ENCODE measurements around the gene B3GAT1.

DNA sequence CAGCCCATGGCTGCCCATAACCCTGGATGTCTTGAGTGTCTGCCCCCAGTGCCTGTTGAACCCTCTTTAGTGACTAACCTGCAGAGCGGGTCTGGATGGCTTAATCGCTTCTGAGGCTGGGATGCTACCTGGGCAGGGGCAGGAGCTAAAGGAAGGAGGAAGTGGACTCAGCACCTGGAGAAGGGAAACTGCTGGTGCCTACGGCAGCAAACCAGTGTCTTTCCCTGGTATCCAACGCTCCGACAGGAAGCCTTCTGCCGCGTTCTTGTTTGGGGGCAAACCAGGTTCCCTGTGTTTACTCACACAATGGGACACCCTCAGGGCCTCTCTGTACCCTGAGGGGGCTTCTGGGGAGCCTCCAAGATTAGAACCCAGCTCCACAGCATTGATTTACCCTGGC, 38.1 kb upstream of the B3GAT1 start:
- no peak for TF ChIP-seq EZH2 (IDR thresholded peaks at IDR 0.05; ENCODE audit: borderline replicate concordance, low read length)
- TF ChIP-seq, protein P1, sequence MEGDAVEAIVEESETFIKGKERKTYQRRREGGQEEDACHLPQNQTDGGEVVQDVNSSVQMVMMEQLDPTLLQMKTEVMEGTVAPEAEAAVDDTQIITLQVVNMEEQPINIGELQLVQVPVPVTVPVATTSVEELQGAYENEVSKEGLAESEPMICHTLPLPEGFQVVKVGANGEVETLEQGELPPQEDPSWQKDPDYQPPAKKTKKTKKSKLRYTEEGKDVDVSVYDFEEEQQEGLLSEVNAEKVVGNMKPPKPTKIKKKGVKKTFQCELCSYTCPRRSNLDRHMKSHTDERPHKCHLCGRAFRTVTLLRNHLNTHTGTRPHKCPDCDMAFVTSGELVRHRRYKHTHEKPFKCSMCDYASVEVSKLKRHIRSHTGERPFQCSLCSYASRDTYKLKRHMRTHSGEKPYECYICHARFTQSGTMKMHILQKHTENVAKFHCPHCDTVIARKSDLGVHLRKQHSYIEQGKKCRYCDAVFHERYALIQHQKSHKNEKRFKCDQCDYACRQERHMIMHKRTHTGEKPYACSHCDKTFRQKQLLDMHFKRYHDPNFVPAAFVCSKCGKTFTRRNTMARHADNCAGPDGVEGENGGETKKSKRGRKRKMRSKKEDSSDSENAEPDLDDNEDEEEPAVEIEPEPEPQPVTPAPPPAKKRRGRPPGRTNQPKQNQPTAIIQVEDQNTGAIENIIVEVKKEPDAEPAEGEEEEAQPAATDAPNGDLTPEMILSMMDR (conservative IDR thresholded peaks at IDR 0.05 in 1 of 2, IDR thresholded peaks at IDR 0.05 in 1 of 2; ENCODE audit: extremely low read depth in 1 of 2, insufficient read depth in 1 of 2, low read depth in 1 of 2, low read length in 2 of 2), result no peak

All from mammary epithelial cell (primary cell).